Measurements from ENCODE around the gene IMMT. TPM values are rescaled to one million over a fixed set of nuclear protein-coding genes. Genes with fewer than 3 reads are reported as not detected.

The IMMT gene
- total RNA-seq, 1 experiment from 2014 or later = 97.7 TPM

- no peaks in the 10 kb centered on the region for H3K79me2 ChIP-seq (ENCODE audit: low read length)
- H3K27me3 ChIP-seq (ENCODE audit: low read length) = peaks cover 50% of the 10 kb centered on the region
- H3K4me1 ChIP-seq (ENCODE audit: insufficient read depth, low read length) = no peaks in the 10 kb centered on the region
- H3K27ac ChIP-seq (ENCODE audit: low read length) = no peak overlapping the region
- POLR2A ChIA-PET (ENCODE audit: unreplicated experiment) = no interaction called here
- no peak for TF ChIP-seq EZH2 (IDR thresholded peaks at IDR 0.05; ENCODE audit: low read length, unreplicated experiment)
- no peak for TF ChIP-seq EZH2phosphoT487 (IDR thresholded peaks at IDR 0.05; ENCODE audit: borderline replicate concordance, low read length)
- TF ChIP-seq, protein P1, sequence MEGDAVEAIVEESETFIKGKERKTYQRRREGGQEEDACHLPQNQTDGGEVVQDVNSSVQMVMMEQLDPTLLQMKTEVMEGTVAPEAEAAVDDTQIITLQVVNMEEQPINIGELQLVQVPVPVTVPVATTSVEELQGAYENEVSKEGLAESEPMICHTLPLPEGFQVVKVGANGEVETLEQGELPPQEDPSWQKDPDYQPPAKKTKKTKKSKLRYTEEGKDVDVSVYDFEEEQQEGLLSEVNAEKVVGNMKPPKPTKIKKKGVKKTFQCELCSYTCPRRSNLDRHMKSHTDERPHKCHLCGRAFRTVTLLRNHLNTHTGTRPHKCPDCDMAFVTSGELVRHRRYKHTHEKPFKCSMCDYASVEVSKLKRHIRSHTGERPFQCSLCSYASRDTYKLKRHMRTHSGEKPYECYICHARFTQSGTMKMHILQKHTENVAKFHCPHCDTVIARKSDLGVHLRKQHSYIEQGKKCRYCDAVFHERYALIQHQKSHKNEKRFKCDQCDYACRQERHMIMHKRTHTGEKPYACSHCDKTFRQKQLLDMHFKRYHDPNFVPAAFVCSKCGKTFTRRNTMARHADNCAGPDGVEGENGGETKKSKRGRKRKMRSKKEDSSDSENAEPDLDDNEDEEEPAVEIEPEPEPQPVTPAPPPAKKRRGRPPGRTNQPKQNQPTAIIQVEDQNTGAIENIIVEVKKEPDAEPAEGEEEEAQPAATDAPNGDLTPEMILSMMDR (conservative IDR thresholded peaks at IDR 0.05; ENCODE audit: low read depth, low read length) = no peak
- H3K4me3 ChIP-seq (ENCODE audit: low read length) = no peak overlapping the region
- H3K9ac ChIP-seq (ENCODE audit: low read length) = no peak overlapping the region
- CTCF ChIA-PET = no interaction called here
- intact Hi-C loops (cut with micrococcal nuclease) = no loop called here
- ATAC-seq (no peak), DNase-seq (no peak)
- no peaks in the 10 kb centered on the region for H3K9me3 ChIP-seq (ENCODE audit: low read length)
- H2AFZ ChIP-seq (ENCODE audit: low read length) = no peak overlapping the region
- H3K9me2 ChIP-seq (replicated peaks; ENCODE audit: low read length) = no peaks in the 10 kb centered on the region
- no peak overlapping the region for H3K4me2 ChIP-seq (ENCODE audit: low read length)
- H3F3A ChIP-seq (ENCODE audit: low read length, unreplicated experiment) = no peaks in the 10 kb centered on the region
- BruUV-seq (replicated peaks) = no TSS peak
- H4K20me1 ChIP-seq (ENCODE audit: low read length) = no peaks in the 10 kb centered on the region
- no peaks in the 10 kb centered on the region for H3K36me3 ChIP-seq (ENCODE audit: low read depth, low read length)
Observed at GRCh38 chr2:86237172-86237571, 41.9 kb upstream of the IMMT start.

- Histone ChIP-seq H3K79me2 (ENCODE audit: low read length) (no peaks in the 10 kb centered on the region), H3K4me1 (ENCODE audit: insufficient read depth, low read length) (no peaks in the 10 kb centered on the region), H3K9ac (ENCODE audit: low read length) (no peak overlapping the region), H3K4me2 (ENCODE audit: low read length) (no peak overlapping the region), H3F3A (ENCODE audit: low read length, unreplicated experiment) (no peaks in the 10 kb centered on the region), H3K36me3 (ENCODE audit: low read depth, low read length) (no peaks in the 10 kb centered on the region), H3K9me3 (ENCODE audit: low read length) (no peaks in the 10 kb centered on the region), H3K27me3 (ENCODE audit: low read length) (peaks cover 33% of the 10 kb centered on the region), H3K27ac (ENCODE audit: low read length) (no peak overlapping the region), H3K4me3 (ENCODE audit: low read length) (no peak overlapping the region), H3K9me2 (replicated peaks; ENCODE audit: low read length) (no peaks in the 10 kb centered on the region), H4K20me1 (ENCODE audit: low read length) (no peaks in the 10 kb centered on the region), H2AFZ (ENCODE audit: low read length) (no peak overlapping the region)
- ATAC-seq = no peak
- intact Hi-C loops (cut with micrococcal nuclease) = no loop called here
- POLR2A ChIA-PET (ENCODE audit: unreplicated experiment) = no interaction called here
- no peak for DNase-seq
- CTCF ChIA-PET = no interaction called here
- BruUV-seq (replicated peaks) = no TSS peak
- TF ChIP-seq EZH2phosphoT487 (IDR thresholded peaks at IDR 0.05; ENCODE audit: borderline replicate concordance, low read length) (no peak), EZH2 (IDR thresholded peaks at IDR 0.05; ENCODE audit: low read length, unreplicated experiment) (no peak)
- TF ChIP-seq, protein P1 (conservative IDR thresholded peaks at IDR 0.05; ENCODE audit: low read depth, low read length) = no peak
Observed at GRCh38 chr2:86235196-86235980, 40.1 kb upstream of the IMMT start.

- no peaks in the 10 kb centered on the region for H3K9me2 ChIP-seq (replicated peaks; ENCODE audit: low read length)
- no peaks in the 10 kb centered on the region for H3F3A ChIP-seq (ENCODE audit: low read length, unreplicated experiment)
- POLR2A ChIA-PET (ENCODE audit: unreplicated experiment) = no interaction called here
- DNase-seq (no peak), ATAC-seq (no peak)
- no peak overlapping the region for H3K27ac ChIP-seq (ENCODE audit: low read length)
- H3K4me1 ChIP-seq (ENCODE audit: insufficient read depth, low read length) = no peaks in the 10 kb centered on the region
- H3K4me2 ChIP-seq (ENCODE audit: low read length) = no peak overlapping the region
- CTCF ChIA-PET = no interaction called here
- intact Hi-C loops (cut with micrococcal nuclease) = no loop called here
- no peaks in the 10 kb centered on the region for H3K9me3 ChIP-seq (ENCODE audit: low read length)
- no peak overlapping the region for H2AFZ ChIP-seq (ENCODE audit: low read length)
- TF ChIP-seq EZH2phosphoT487 (IDR thresholded peaks at IDR 0.05; ENCODE audit: borderline replicate concordance, low read length) (no peak), EZH2 (IDR thresholded peaks at IDR 0.05; ENCODE audit: low read length, unreplicated experiment) (no peak)
- TF ChIP-seq, protein P1 (conservative IDR thresholded peaks at IDR 0.05; ENCODE audit: low read depth, low read length) = no peak
- no peaks in the 10 kb centered on the region for H3K36me3 ChIP-seq (ENCODE audit: low read depth, low read length)
- peaks cover 26% of the 10 kb centered on the region for H3K27me3 ChIP-seq (ENCODE audit: low read length)
- no TSS peak for BruUV-seq (replicated peaks)
- no peak overlapping the region for H3K4me3 ChIP-seq (ENCODE audit: low read length)
- no peaks in the 10 kb centered on the region for H3K79me2 ChIP-seq (ENCODE audit: low read length)
- no peaks in the 10 kb centered on the region for H4K20me1 ChIP-seq (ENCODE audit: low read length)
- H3K9ac ChIP-seq (ENCODE audit: low read length) = no peak overlapping the region
Observed at GRCh38 chr2:86234563-86235131, 39.4 kb upstream of the IMMT start.

All from PC-3 (cell line).